ENCODE measurements around the gene DRD2.

DNA sequence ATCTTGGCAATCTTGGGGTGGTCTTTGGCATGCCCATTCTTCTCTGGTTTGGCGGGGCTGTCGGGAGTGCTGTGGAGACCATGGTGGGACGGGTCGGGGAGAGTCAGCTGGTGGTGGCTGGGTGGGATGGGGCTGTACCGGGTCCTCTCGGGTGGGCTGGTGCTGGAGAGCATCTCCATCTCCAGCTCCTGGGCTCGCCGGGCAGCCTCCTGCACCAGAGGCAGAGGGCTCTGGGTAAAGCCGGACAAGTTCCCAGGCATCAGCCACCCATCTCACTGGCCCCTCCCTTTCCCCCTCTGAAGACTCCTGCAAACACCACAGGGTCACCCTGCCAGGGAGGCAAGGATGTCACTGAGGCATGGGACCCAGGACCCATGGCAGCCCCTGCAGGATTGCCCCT, 62.5 kb downstream of the DRD2 start:
- no peak for TF ChIP-seq ZFX (IDR thresholded peaks at IDR 0.05)
- no peak for TF ChIP-seq CTCF (conservative IDR thresholded peaks at IDR 0.05)
